Measurements from ENCODE around the gene COPG2. TPM values are rescaled to one million over a fixed set of nuclear protein-coding genes. Genes with fewer than 3 reads are reported as not detected.

COPG2 gene
- polyA plus RNA-seq, 2 of the 4 experiments (the other 2 are of a cell fraction): 17.1 to 39.5 TPM

- 61% methylated on average over 2 of the region's 2 CpGs for WGBS (ENCODE audit: missing lambda C conversion rate)
- Histone ChIP-seq H3K9me3 (no peaks in the 10 kb centered on the region; the same call in 2 of the 3 replicates), H3K4me2 (no peak overlapping the region), H3K4me1 (no peaks in the 10 kb centered on the region), H3K4me3 (no peak overlapping the region), H3K27ac (no peak overlapping the region)
- ATAC-seq: no peak
- DNase-seq (ENCODE audit: low read depth in 1 of 2, low spot score in 1 of 2): no peak
- TF ChIP-seq CBX2 (IDR thresholded peaks at IDR 0.05; ENCODE audit: borderline replicate concordance, low read depth) (no peak), HOXB5 (CRISPR knock-in tag; IDR thresholded peaks at IDR 0.05) (no peak), CEBPB (IDR thresholded peaks at IDR 0.05) (no peak), RNF2 (IDR thresholded peaks at IDR 0.05; ENCODE audit: borderline replicate concordance, low read depth) (no peak), NFE2L2 (conservative IDR thresholded peaks at IDR 0.05; ENCODE audit: low read length) (no peak), ATOH8 (CRISPR knock-in tag; IDR thresholded peaks at IDR 0.05; ENCODE audit: low read depth) (no peak), RAD21 (conservative IDR thresholded peaks at IDR 0.05 in 1 of 2, IDR thresholded peaks at IDR 0.05 in 1 of 2) (no peak), FOSL2 (IDR thresholded peaks at IDR 0.05) (no peak), FOSL2 (CRISPR knock-in tag; IDR thresholded peaks at IDR 0.05) (no peak), TP53 (CRISPR knock-in tag; IDR thresholded peaks at IDR 0.05) (no peak), JUNB (IDR thresholded peaks at IDR 0.05) (no peak), KDM1A (IDR thresholded peaks at IDR 0.05; ENCODE audit: low read depth) (no peak), FOSB (CRISPR knock-in tag; IDR thresholded peaks at IDR 0.05) (no peak), MAZ (IDR thresholded peaks at IDR 0.05; ENCODE audit: borderline replicate concordance, low read depth, low read length) (no peak), PHF8 (IDR thresholded peaks at IDR 0.05; ENCODE audit: borderline replicate concordance, low read depth) (no peak), SREBF2 (IDR thresholded peaks at IDR 0.05) (no peak), E2F6 (IDR thresholded peaks at IDR 0.05; ENCODE audit: borderline replicate concordance, low read depth) (no peak), FOXS1 (CRISPR knock-in tag; IDR thresholded peaks at IDR 0.05) (no peak), RFX5 (IDR thresholded peaks at IDR 0.05) (no peak), BCL3 (IDR thresholded peaks at IDR 0.05) (no peak), EP300 (IDR thresholded peaks at IDR 0.05) (no peak)
- no peak for FAIRE-seq
- POLR2A ChIA-PET: no interaction called here
- CTCF ChIA-PET: interaction anchor here (0.7 kb wide), 1 partner anchor 53 kb away, joined by 3 read pairs; no protein-coding TSS in a partner anchor
Measured at GRCh38 chr7:130566898-130567280, 101.7 kb downstream of the COPG2 start.

- FAIRE-seq: no peak
- Histone ChIP-seq H3K4me1 (no peaks in the 10 kb centered on the region), H3K9me3 (no peaks in the 10 kb centered on the region; the same call in 2 of the 3 replicates), H3K4me3 (no peak overlapping the region), H3K4me2 (no peak overlapping the region), H3K27ac (no peak overlapping the region)
- 79% methylated on average over 9 of the region's 9 CpGs for WGBS (ENCODE audit: missing lambda C conversion rate)
- TF ChIP-seq MAZ (IDR thresholded peaks at IDR 0.05; ENCODE audit: borderline replicate concordance, low read depth, low read length) (no peak), KDM1A (IDR thresholded peaks at IDR 0.05; ENCODE audit: low read depth) (no peak), EHMT2 (IDR thresholded peaks at IDR 0.05; ENCODE audit: low read depth) (no peak), HEYL (CRISPR knock-in tag; IDR thresholded peaks at IDR 0.05) (no peak), NFE2L2 (conservative IDR thresholded peaks at IDR 0.05; ENCODE audit: low read length) (no peak), KDM5A (IDR thresholded peaks at IDR 0.05) (no peak), NPAS2 (CRISPR knock-in tag; IDR thresholded peaks at IDR 0.05; ENCODE audit: borderline replicate concordance) (no peak), RNF2 (IDR thresholded peaks at IDR 0.05; ENCODE audit: borderline replicate concordance, low read depth) (no peak), HDAC2 (IDR thresholded peaks at IDR 0.05) (no peak), FOSL2 (IDR thresholded peaks at IDR 0.05) (no peak), FOSL2 (CRISPR knock-in tag; IDR thresholded peaks at IDR 0.05) (no peak), TFCP2L1 (CRISPR knock-in tag; IDR thresholded peaks at IDR 0.05) (no peak), ZSCAN20 (CRISPR knock-in tag; IDR thresholded peaks at IDR 0.05) (no peak), EHF (CRISPR knock-in tag; IDR thresholded peaks at IDR 0.05) (no peak), CHD4 (IDR thresholded peaks at IDR 0.05; ENCODE audit: borderline replicate concordance) (no peak), REST (IDR thresholded peaks at IDR 0.05) (no peak), SMC3 (IDR thresholded peaks at IDR 0.05) (no peak)
- DNase-seq (ENCODE audit: low read depth in 1 of 2, low spot score in 1 of 2): no peak
- CTCF ChIA-PET: no interaction called here
- POLR2A ChIA-PET: no interaction called here
- no peak for ATAC-seq
Measured at GRCh38 chr7:130566168-130566897, 102.2 kb downstream of the COPG2 start.

Measured in A549 (cell line).